Measurements from ENCODE around the gene MIPOL1.

- TF ChIP-seq, protein P1, sequence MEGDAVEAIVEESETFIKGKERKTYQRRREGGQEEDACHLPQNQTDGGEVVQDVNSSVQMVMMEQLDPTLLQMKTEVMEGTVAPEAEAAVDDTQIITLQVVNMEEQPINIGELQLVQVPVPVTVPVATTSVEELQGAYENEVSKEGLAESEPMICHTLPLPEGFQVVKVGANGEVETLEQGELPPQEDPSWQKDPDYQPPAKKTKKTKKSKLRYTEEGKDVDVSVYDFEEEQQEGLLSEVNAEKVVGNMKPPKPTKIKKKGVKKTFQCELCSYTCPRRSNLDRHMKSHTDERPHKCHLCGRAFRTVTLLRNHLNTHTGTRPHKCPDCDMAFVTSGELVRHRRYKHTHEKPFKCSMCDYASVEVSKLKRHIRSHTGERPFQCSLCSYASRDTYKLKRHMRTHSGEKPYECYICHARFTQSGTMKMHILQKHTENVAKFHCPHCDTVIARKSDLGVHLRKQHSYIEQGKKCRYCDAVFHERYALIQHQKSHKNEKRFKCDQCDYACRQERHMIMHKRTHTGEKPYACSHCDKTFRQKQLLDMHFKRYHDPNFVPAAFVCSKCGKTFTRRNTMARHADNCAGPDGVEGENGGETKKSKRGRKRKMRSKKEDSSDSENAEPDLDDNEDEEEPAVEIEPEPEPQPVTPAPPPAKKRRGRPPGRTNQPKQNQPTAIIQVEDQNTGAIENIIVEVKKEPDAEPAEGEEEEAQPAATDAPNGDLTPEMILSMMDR (IDR thresholded peaks at IDR 0.05), result no peak
- no peak for TF ChIP-seq POLR2A (IDR thresholded peaks at IDR 0.05)
Observed at GRCh38 chr14:37210448-37210847, 12.7 kb downstream of the MIPOL1 start.

All from breast epithelium (tissue), 3 donors.